HG02798 (cell line): ENCODE results near the gene NBAS.
A peak's percentile ranks its signal among the peaks of the same experiment; 100 is the strongest.

Experiments used
- ATAC-seq: cut with Tn5 transposase; IDR thresholded peaks from one replicate; pipeline ENCODE4 v1.9.1; 2021; ENCODE audit warnings: mild to moderate bottlenecking; ENCODE audit not compliant: unreplicated experiment, poor library complexity

The NBAS gene

GRCh38 chr2:15189216-15189615 lies 371.9 kb downstream of the NBAS start:
- no peak for ATAC-seq

- no peak for ATAC-seq
Observed at GRCh38 chr2:15187702-15188101, 373.4 kb downstream of the NBAS start.

GRCh38 chr2:15186118-15186517 lies 375.0 kb downstream of the NBAS start:
- ATAC-seq, result no peak

- no peak for ATAC-seq
Observed at GRCh38 chr2:15184491-15184890, 376.6 kb downstream of the NBAS start.

- no peak for ATAC-seq
Observed at GRCh38 chr2:15182275-15182674, 378.9 kb downstream of the NBAS start.

- ATAC-seq, result no peak
Observed at GRCh38 chr2:15181092-15181745, 379.9 kb downstream of the NBAS start.

- ATAC-seq, result no peak
Observed at GRCh38 chr2:15180379-15180778, 380.8 kb downstream of the NBAS start.

- ATAC-seq, result no peak
Observed at GRCh38 chr2:15178946-15179345, 382.2 kb downstream of the NBAS start.

GRCh38 chr2:15177103-15177502 lies 384.0 kb downstream of the NBAS start:
- ATAC-seq, result peak; percentile 96

GRCh38 chr2:15176604-15177003 lies 384.5 kb downstream of the NBAS start:
- no peak for ATAC-seq

- ATAC-seq, result no peak
Observed at GRCh38 chr2:15174567-15174966, 386.6 kb downstream of the NBAS start.

GRCh38 chr2:15173501-15173900 lies 387.6 kb downstream of the NBAS start:
- no peak for ATAC-seq

GRCh38 chr2:15172825-15173224 lies 388.3 kb downstream of the NBAS start:
- ATAC-seq, result no peak

- ATAC-seq, result no peak
Observed at GRCh38 chr2:15170070-15170775, 390.9 kb downstream of the NBAS start.

- ATAC-seq, result no peak
Observed at GRCh38 chr2:15169326-15170069, 391.6 kb downstream of the NBAS start.

GRCh38 chr2:15168116-15168515 lies 393.0 kb downstream of the NBAS start:
- no peak for ATAC-seq

- ATAC-seq, result no peak
Observed at GRCh38 chr2:15166878-15167277, 394.3 kb downstream of the NBAS start.

GRCh38 chr2:15163326-15163725 lies 397.8 kb downstream of the NBAS start:
- no peak for ATAC-seq

- no peak for ATAC-seq
Observed at GRCh38 chr2:15162620-15163019, 398.5 kb downstream of the NBAS start.

GRCh38 chr2:15160201-15160991 lies 400.7 kb downstream of the NBAS start:
- ATAC-seq, result no peak

GRCh38 chr2:15159751-15160177 lies 401.4 kb downstream of the NBAS start:
- no peak for ATAC-seq
